Activated CD4-positive, CD25-positive, alpha-beta regulatory T cell (primary cell): ENCODE results near the gene OR4F16.
"Not testable (repeated sequence)": the region's sequence is repeated elsewhere in the genome, so short reads cannot be mapped to it uniquely, and the experiment has no call there.

Experiments used
- DNase-seq, 4 experiments: peaks; one replicate each; lab custom pipeline; 2025; lab: John Stamatoyannopoulos, UW

The OR4F16 gene

GRCh38 chr1:686554-686953 lies at the start of gene OR4F16:
TSS of gene OR4F16 (minus strand) at chr1:686654. CDS start at chr1:686654, 0 bp downstream.
- DNase-seq = not testable (repeated sequence)

- not testable (repeated sequence) for DNase-seq
Measured at GRCh38 chr1:733649-734048, 47.2 kb upstream of the OR4F16 start.

- DNase-seq = not testable (repeated sequence)
Measured at GRCh38 chr1:727040-727439, 40.6 kb upstream of the OR4F16 start.
